Measurements from ENCODE around the gene SH3BP5. TPM values are rescaled to one million over a fixed set of nuclear protein-coding genes. Genes with fewer than 3 reads are reported as not detected.

SH3BP5 gene, protein sequence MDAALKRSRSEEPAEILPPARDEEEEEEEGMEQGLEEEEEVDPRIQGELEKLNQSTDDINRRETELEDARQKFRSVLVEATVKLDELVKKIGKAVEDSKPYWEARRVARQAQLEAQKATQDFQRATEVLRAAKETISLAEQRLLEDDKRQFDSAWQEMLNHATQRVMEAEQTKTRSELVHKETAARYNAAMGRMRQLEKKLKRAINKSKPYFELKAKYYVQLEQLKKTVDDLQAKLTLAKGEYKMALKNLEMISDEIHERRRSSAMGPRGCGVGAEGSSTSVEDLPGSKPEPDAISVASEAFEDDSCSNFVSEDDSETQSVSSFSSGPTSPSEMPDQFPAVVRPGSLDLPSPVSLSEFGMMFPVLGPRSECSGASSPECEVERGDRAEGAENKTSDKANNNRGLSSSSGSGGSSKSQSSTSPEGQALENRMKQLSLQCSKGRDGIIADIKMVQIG
- 8.3 and 9.3 TPM in 2 replicates for total RNA-seq (2014; rRNA removed; shearing (Covaris generic))

GRCh38 chr3:15332405-15333098, at the start of gene SH3BP5:
Gene SH3BP5, minus strand, starts transcription at chr3:15332586. Its CDS starts 178 bp downstream, at chr3:15332408.

DNA sequence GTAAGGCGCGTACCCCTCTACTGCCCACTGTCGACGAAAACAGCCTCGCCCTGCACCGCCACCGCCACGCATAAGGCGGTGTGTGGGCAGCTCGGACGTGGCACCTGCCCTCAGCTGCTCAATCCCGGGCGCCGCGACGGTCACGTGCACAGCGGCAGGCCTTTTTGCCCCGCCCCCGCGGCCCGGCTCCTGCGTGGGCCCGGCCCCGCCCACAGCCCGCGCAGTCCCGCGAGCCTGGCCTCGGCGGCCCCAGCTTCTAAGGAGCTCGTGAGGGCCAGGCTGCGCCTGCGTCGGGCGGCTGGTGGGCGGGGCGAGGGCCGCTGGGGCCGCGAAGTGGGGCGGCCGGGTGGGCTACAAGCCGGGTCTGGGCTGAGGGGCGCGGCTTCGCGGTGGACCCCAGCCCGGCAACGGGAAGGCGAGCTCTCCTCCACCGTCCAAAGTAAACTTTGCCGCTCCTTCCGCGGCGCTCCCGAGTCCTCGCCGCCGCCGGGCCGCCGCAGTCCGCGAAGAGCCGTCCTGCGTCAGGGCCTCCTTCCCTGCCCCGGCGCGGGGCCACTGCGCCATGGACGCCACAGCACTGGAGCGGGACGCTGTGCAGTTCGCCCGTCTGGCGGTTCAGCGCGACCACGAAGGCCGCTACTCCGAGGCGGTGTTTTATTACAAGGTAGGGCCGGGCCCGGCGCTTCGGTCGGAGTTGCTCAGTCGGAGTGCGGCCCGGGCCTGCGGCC, 126.3 kb downstream of the SH3BP5 start, which contains the start of gene CAPN7:
CAPN7 (plus strand) TSS at position 313 of the 728 bp plus-strand sequence; CDS start at position 563, 250 bp downstream.

Small RNA genes within 50 kb of the gene (small RNA-seq; reads per million reads assigned to genes)
- not detected for gene HMGN2P7
- gene RNU6-454P, result not detected

Other genes with a start within 250 kb of the SH3BP5 start
- 17.1 and 17.3 TPM in 2 replicates for gene RBSN, start 233.4 kb downstream of the SH3BP5 start, total RNA-seq (2014; rRNA removed; shearing (Covaris generic))
- gene CAPN7, start 126.3 kb downstream of the SH3BP5 start, total RNA-seq (2014; rRNA removed; shearing (Covaris generic)), result 31.2 and 42.1 TPM in 2 replicates
- gene METTL6, start 95.0 kb upstream of the SH3BP5 start, total RNA-seq (2014; rRNA removed; shearing (Covaris generic)), result 23.0 and 27.6 TPM in 2 replicates
- gene EAF1, start 95.0 kb upstream of the SH3BP5 start, total RNA-seq (2014; rRNA removed; shearing (Covaris generic)), result 36.6 and 37.3 TPM in 2 replicates
- 1.2 and 2.5 TPM in 2 replicates for gene COLQ, start 189.1 kb upstream of the SH3BP5 start, total RNA-seq (2014; rRNA removed; shearing (Covaris generic))